Dendritic cell treated with granulocyte-macrophage colony-stimulating factor and Interleukin-4, amounts not matched to agents 40 ng/mL and 50 ng/mL, for 4 days (primary cell): ENCODE measurements around the gene SURF6.

Source experiments
- H3K27ac Mint-ChIP-seq: one replicate; pipeline ENCODE4 v1.8.0; 2022; ENCODE audit warnings: mild to moderate bottlenecking, mixed read lengths
- H3K27me3 Mint-ChIP-seq: one replicate; pipeline ENCODE4 v1.8.0; 2022; ENCODE audit warnings: mild to moderate bottlenecking, mixed read lengths
- H3K36me3 Mint-ChIP-seq: one replicate; pipeline ENCODE4 v1.8.0; 2022; ENCODE audit warnings: low read depth, mixed read lengths
- H3K4me1 Mint-ChIP-seq: one replicate; pipeline ENCODE4 v1.8.0; 2022; ENCODE audit warnings: low read depth, mixed read lengths
- H3K4me3 Mint-ChIP-seq: one replicate; pipeline ENCODE4 v1.8.0; 2022; ENCODE audit warnings: mild to moderate bottlenecking, moderate library complexity, mixed read lengths
- H3K9me3 Mint-ChIP-seq: one replicate; pipeline ENCODE4 v1.8.0; 2022; ENCODE audit warnings: mixed read lengths
- intact Hi-C: fragments of 100-400 bp; cut with micrococcal nuclease; formaldehyde crosslinking; loops from one replicate; pipeline ENCODE4 v1.15.0; 2022

Gene SURF6

GRCh38 chr9:133374612-133375115 lies 38.7 kb upstream of the SURF6 start:
- peak overlapping the region; percentile 97 for H3K4me3 Mint-ChIP-seq
- peaks cover 48% of the 10 kb centered on the region for H3K36me3 Mint-ChIP-seq
- peaks cover 54% of the 10 kb centered on the region for H3K4me1 Mint-ChIP-seq

GRCh38 chr9:133372144-133372543 lies 36.2 kb upstream of the SURF6 start:
- peaks cover 73% of the 10 kb centered on the region for H3K36me3 Mint-ChIP-seq
- no peak overlapping the region for H3K4me3 Mint-ChIP-seq

More at GRCh38 chr9:133374612-133375115, 38.7 kb upstream of the SURF6 start:
- H3K27ac Mint-ChIP-seq = peak overlapping the region; percentile 94
- H3K27me3 Mint-ChIP-seq = peaks cover 2% of the 10 kb centered on the region
- intact Hi-C loops = no loop called here
- H3K9me3 Mint-ChIP-seq = no peaks in the 10 kb centered on the region

GRCh38 chr9:133371261-133371711 lies 35.3 kb upstream of the SURF6 start:
- Mint-ChIP-seq H3K27me3 (no peaks in the 10 kb centered on the region), H3K36me3 (peaks cover 81% of the 10 kb centered on the region), H3K4me1 (peaks cover 70% of the 10 kb centered on the region), H3K9me3 (no peaks in the 10 kb centered on the region), H3K4me3 (no peak overlapping the region), H3K27ac (peak overlapping the region; percentile 1)
- intact Hi-C loops = no loop called here

More at GRCh38 chr9:133372144-133372543, 36.2 kb upstream of the SURF6 start:
- H3K27me3 Mint-ChIP-seq = peaks cover under 1% of the 10 kb centered on the region
- peaks cover 70% of the 10 kb centered on the region for H3K4me1 Mint-ChIP-seq
- intact Hi-C loops = no loop called here
- H3K9me3 Mint-ChIP-seq = no peaks in the 10 kb centered on the region
- H3K27ac Mint-ChIP-seq = peak overlapping the region; percentile 31

GRCh38 chr9:133370685-133371084 lies 34.7 kb upstream of the SURF6 start:
- H3K27ac Mint-ChIP-seq = peak overlapping the region; percentile 1
- H3K9me3 Mint-ChIP-seq = no peaks in the 10 kb centered on the region
- peaks cover 70% of the 10 kb centered on the region for H3K4me1 Mint-ChIP-seq
- H3K27me3 Mint-ChIP-seq = no peaks in the 10 kb centered on the region
- peaks cover 87% of the 10 kb centered on the region for H3K36me3 Mint-ChIP-seq
- H3K4me3 Mint-ChIP-seq = no peak overlapping the region
- intact Hi-C loops = no loop called here

GRCh38 chr9:133369933-133370332 lies 33.9 kb upstream of the SURF6 start:
- peaks cover 68% of the 10 kb centered on the region for H3K4me1 Mint-ChIP-seq

GRCh38 chr9:133369422-133369821 lies 33.4 kb upstream of the SURF6 start:
- Mint-ChIP-seq H3K4me1 (peaks cover 63% of the 10 kb centered on the region), H3K9me3 (no peaks in the 10 kb centered on the region), H3K36me3 (peaks cover 92% of the 10 kb centered on the region), H3K27me3 (no peaks in the 10 kb centered on the region), H3K27ac (no peak overlapping the region), H3K4me3 (no peak overlapping the region)
- intact Hi-C loops = no loop called here

More at GRCh38 chr9:133369933-133370332, 33.9 kb upstream of the SURF6 start:
- H3K4me3 Mint-ChIP-seq = no peak overlapping the region
- no peaks in the 10 kb centered on the region for H3K27me3 Mint-ChIP-seq
- no peak overlapping the region for H3K27ac Mint-ChIP-seq
- H3K9me3 Mint-ChIP-seq = no peaks in the 10 kb centered on the region
- peaks cover 90% of the 10 kb centered on the region for H3K36me3 Mint-ChIP-seq
- intact Hi-C loops = no loop called here

GRCh38 chr9:133368249-133368881 lies 32.4 kb upstream of the SURF6 start:
- Mint-ChIP-seq H3K36me3 (peaks cover 100% of the 10 kb centered on the region), H3K27me3 (no peaks in the 10 kb centered on the region), H3K27ac (no peak overlapping the region), H3K4me3 (no peak overlapping the region), H3K9me3 (no peaks in the 10 kb centered on the region), H3K4me1 (peaks cover 53% of the 10 kb centered on the region)
- intact Hi-C loops = no loop called here

GRCh38 chr9:133367778-133368177 lies 31.8 kb upstream of the SURF6 start:
- Mint-ChIP-seq H3K36me3 (peaks cover 100% of the 10 kb centered on the region), H3K4me3 (no peak overlapping the region), H3K4me1 (peaks cover 47% of the 10 kb centered on the region), H3K9me3 (no peaks in the 10 kb centered on the region), H3K27ac (no peak overlapping the region), H3K27me3 (no peaks in the 10 kb centered on the region)
- intact Hi-C loops = no loop called here

GRCh38 chr9:133367221-133367620 lies 31.2 kb upstream of the SURF6 start:
- intact Hi-C loops = no loop called here
- Mint-ChIP-seq H3K27ac (no peak overlapping the region), H3K27me3 (no peaks in the 10 kb centered on the region), H3K36me3 (peaks cover 100% of the 10 kb centered on the region), H3K4me1 (peaks cover 42% of the 10 kb centered on the region), H3K4me3 (no peak overlapping the region), H3K9me3 (no peaks in the 10 kb centered on the region)

- Mint-ChIP-seq H3K9me3 (no peaks in the 10 kb centered on the region), H3K4me3 (no peak overlapping the region), H3K4me1 (peaks cover 34% of the 10 kb centered on the region), H3K27me3 (no peaks in the 10 kb centered on the region), H3K36me3 (peaks cover 100% of the 10 kb centered on the region), H3K27ac (no peak overlapping the region)
- intact Hi-C loops = no loop called here
These were observed 30.4 kb upstream of the SURF6 start for GRCh38 chr9:133366435-133366834.

- Mint-ChIP-seq H3K4me1 (peaks cover 17% of the 10 kb centered on the region), H3K27ac (no peak overlapping the region), H3K36me3 (peaks cover 99% of the 10 kb centered on the region), H3K4me3 (no peak overlapping the region), H3K9me3 (no peaks in the 10 kb centered on the region), H3K27me3 (no peaks in the 10 kb centered on the region)
- intact Hi-C loops = no loop called here
These were observed 26.5 kb upstream of the SURF6 start for GRCh38 chr9:133362359-133363044.

GRCh38 chr9:133361507-133362092 lies 25.6 kb upstream of the SURF6 start:
- no peak overlapping the region for H3K27ac Mint-ChIP-seq
- H3K9me3 Mint-ChIP-seq = no peaks in the 10 kb centered on the region
- H3K4me1 Mint-ChIP-seq = peaks cover 24% of the 10 kb centered on the region

GRCh38 chr9:133360400-133361393 lies 24.7 kb upstream of the SURF6 start:
- Mint-ChIP-seq H3K27ac (no peak overlapping the region), H3K4me1 (peaks cover 24% of the 10 kb centered on the region), H3K27me3 (no peaks in the 10 kb centered on the region), H3K9me3 (no peaks in the 10 kb centered on the region), H3K4me3 (no peak overlapping the region), H3K36me3 (peaks cover 81% of the 10 kb centered on the region)
- intact Hi-C loops = no loop called here

More at GRCh38 chr9:133361507-133362092, 25.6 kb upstream of the SURF6 start:
- Mint-ChIP-seq H3K4me3 (no peak overlapping the region), H3K27me3 (no peaks in the 10 kb centered on the region), H3K36me3 (peaks cover 90% of the 10 kb centered on the region)
- intact Hi-C loops = no loop called here
